OCI-M2 (cell line): Measurements from ENCODE around the gene RNF166.

Experiments
- DNase-seq: peaks from one replicate; lab custom pipeline; 2025; ENCODE audit not compliant: unreplicated experiment; lab: John Stamatoyannopoulos, UW

Gene RNF166

GRCh38 chr16:88711750-88712340, 5.6 kb upstream of the RNF166 start:
- no peak for DNase-seq

- no peak for DNase-seq
Measured at GRCh38 chr16:88710556-88710955, 4.3 kb upstream of the RNF166 start.

GRCh38 chr16:88706965-88707826, 988 bp upstream of the RNF166 start:
- no peak for DNase-seq

GRCh38 chr16:88705801-88706228, 393 bp downstream of the RNF166 start:
- DNase-seq: no peak

- DNase-seq: no peak
Measured at GRCh38 chr16:88705076-88705684, 1.0 kb downstream of the RNF166 start.

GRCh38 chr16:88703486-88704309, 2.5 kb downstream of the RNF166 start:
- DNase-seq: no peak

- DNase-seq: no peak
Measured at GRCh38 chr16:88702371-88703210, 3.6 kb downstream of the RNF166 start.

- no peak for DNase-seq
Measured at GRCh38 chr16:88701581-88702370, 4.4 kb downstream of the RNF166 start.

- no peak for DNase-seq
Measured at GRCh38 chr16:88700636-88701482, 5.3 kb downstream of the RNF166 start.

GRCh38 chr16:88700322-88700635, 5.9 kb downstream of the RNF166 start:
- DNase-seq: no peak

- no peak for DNase-seq
Measured at GRCh38 chr16:88699180-88699579, 7.0 kb downstream of the RNF166 start.

- no peak for DNase-seq
Measured at GRCh38 chr16:88698646-88699045, 7.6 kb downstream of the RNF166 start.

GRCh38 chr16:88697831-88698615, 8.2 kb downstream of the RNF166 start:
- DNase-seq: no peak

GRCh38 chr16:88697116-88697830, 8.9 kb downstream of the RNF166 start:
- no peak for DNase-seq

GRCh38 chr16:88696441-88696840, 9.8 kb downstream of the RNF166 start:
- no peak for DNase-seq

GRCh38 chr16:88695753-88696152, 10.5 kb downstream of the RNF166 start:
- no peak for DNase-seq

- DNase-seq: no peak
Measured at GRCh38 chr16:88695218-88695617, 11.0 kb downstream of the RNF166 start.
